Measurements from ENCODE around the gene PCYT1B. TPM values are rescaled to one million over a fixed set of nuclear protein-coding genes. Genes with fewer than 3 reads are reported as not detected.

PCYT1B gene
- total RNA-seq, 1 experiment from 2014 or later = 20.7 TPM

- TF ChIP-seq NR2C2 (CRISPR knock-in tag; IDR thresholded peaks at IDR 0.05) = no peak
- TF ChIP-seq FOXP1 (CRISPR knock-in tag; IDR thresholded peaks at IDR 0.05; ENCODE audit: borderline replicate concordance) = no peak
- TF ChIP-seq NR1H2 (CRISPR knock-in tag; IDR thresholded peaks at IDR 0.05) = no peak
- no peak for TF ChIP-seq TCF7 (CRISPR knock-in tag; IDR thresholded peaks at IDR 0.05; ENCODE audit: low read depth)
- TF ChIP-seq MAX (CRISPR knock-in tag; IDR thresholded peaks at IDR 0.05) = no peak
- no peak for TF ChIP-seq ZNF138 (CRISPR knock-in tag; conservative IDR thresholded peaks at IDR 0.05)
- TF ChIP-seq ZNF671 (CRISPR knock-in tag; IDR thresholded peaks at IDR 0.05) = no peak
Observed at GRCh38 chrX:24513416-24513815, 133.7 kb downstream of the PCYT1B start (continued).

GRCh38 chrX:24508375-24508774 is 138.8 kb downstream of the PCYT1B start:
- ATAC-seq (no peak), DNase-seq (ENCODE audit: low spot score) (no peak)
- H3K27ac Mint-ChIP-seq = peak overlapping the region; percentile 21; the same call in 1 of the 2 replicates
- no peak overlapping the region for H3K4me3 Mint-ChIP-seq
- ChIA-PET CTCF (no interaction called here), POLR2A (no interaction called here)
- no peaks in the 10 kb centered on the region for H3K27me3 Mint-ChIP-seq (ENCODE audit: low read depth)
- no peaks in the 10 kb centered on the region for H3K4me1 Mint-ChIP-seq
- no peaks in the 10 kb centered on the region for H3K9me3 Mint-ChIP-seq
- H3K36me3 Mint-ChIP-seq = peaks cover 23% of the 10 kb centered on the region
- TF ChIP-seq OVOL2 (CRISPR knock-in tag; IDR thresholded peaks at IDR 0.05; ENCODE audit: borderline replicate concordance) (no peak), CREB1 (CRISPR knock-in tag; IDR thresholded peaks at IDR 0.05) (no peak), ZNF532 (CRISPR knock-in tag; IDR thresholded peaks at IDR 0.05; ENCODE audit: borderline replicate concordance) (no peak), USF2 (CRISPR knock-in tag; IDR thresholded peaks at IDR 0.05) (no peak), KAT7 (CRISPR knock-in tag; IDR thresholded peaks at IDR 0.05; ENCODE audit: borderline replicate concordance) (no peak), ZNF423 (CRISPR knock-in tag; IDR thresholded peaks at IDR 0.05) (no peak), SMAD4 (CRISPR knock-in tag; IDR thresholded peaks at IDR 0.05) (no peak), NR3C1 (CRISPR knock-in tag; conservative IDR thresholded peaks at IDR 0.05; ENCODE audit: low read depth) (no peak), ZNF121 (CRISPR knock-in tag; IDR thresholded peaks at IDR 0.05) (no peak), AR (CRISPR knock-in tag; IDR thresholded peaks at IDR 0.05) (no peak), PRDM15 (CRISPR knock-in tag; IDR thresholded peaks at IDR 0.05) (no peak), HMGA2 (CRISPR knock-in tag; IDR thresholded peaks at IDR 0.05) (no peak), ZNF317 (CRISPR knock-in tag; IDR thresholded peaks at IDR 0.05; ENCODE audit: borderline replicate concordance, low read depth) (no peak), NFYB (CRISPR knock-in tag; conservative IDR thresholded peaks at IDR 0.05; ENCODE audit: low read depth) (no peak), CBFB (CRISPR knock-in tag; IDR thresholded peaks at IDR 0.05; ENCODE audit: low read depth) (no peak), RORB (CRISPR knock-in tag; IDR thresholded peaks at IDR 0.05) (no peak), ZBTB43 (CRISPR knock-in tag; IDR thresholded peaks at IDR 0.05) (no peak)

All from WTC11 (cell line).